Activated CD4-positive, alpha-beta T cell treated with anti-CD3 and anti-CD28 coated beads, Interleukin-2, amount 50 U/mL, for 1 hour (primary cell): ENCODE measurements around the gene NDUFA1.
"Not testable (repeated sequence)": the region's sequence is repeated elsewhere in the genome, so short reads cannot be mapped to it uniquely, and the experiment has no call there.

ENCODE experiments used
- DNase-seq: peaks from one replicate; pipeline ENCODE4 v3.0.0-alpha.2; 2020

The NDUFA1 gene

DNA sequence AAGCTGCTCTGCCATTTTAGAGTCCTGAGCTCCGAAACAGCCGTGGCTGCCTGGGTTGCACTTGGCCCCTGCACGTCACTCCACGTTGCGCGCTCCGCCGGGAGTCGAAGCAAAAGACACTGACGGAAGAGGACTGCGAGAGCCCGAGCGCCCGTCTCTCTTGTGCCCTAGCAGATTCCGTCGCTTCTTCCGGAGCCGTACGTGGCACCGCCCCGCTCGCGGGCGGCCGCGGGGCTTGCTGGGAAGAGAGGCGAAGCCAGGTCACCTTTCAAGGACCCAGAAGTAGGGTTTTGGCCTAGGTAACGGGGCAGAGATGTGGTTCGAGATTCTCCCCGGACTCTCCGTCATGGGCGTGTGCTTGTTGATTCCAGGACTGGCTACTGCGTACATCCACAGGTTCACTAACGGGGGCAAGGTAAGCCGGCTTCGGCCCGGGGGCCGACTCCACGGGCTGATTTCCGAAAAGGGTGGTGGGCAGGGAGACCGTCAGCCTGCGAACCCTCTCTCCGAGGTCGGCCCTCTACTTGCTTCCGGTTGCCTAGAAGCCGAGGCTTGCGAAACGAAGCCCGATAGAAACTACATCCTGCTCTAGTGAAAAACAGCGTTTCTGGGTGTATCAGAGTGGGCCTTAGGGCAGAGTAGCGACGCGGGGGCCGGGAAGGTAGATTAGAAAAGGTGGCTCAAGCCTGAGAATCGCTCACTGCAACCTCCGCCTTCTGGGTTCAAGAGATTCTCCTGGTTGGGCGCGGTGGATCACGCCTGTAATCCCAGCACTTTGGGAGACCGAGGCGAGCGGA, at the start of gene NDUFA1, which contains the start of gene RNF113A:
Gene NDUFA1, plus strand, starts transcription at position 234 of the 797 bp plus-strand sequence. Its CDS starts 80 bp downstream, at position 314.
Gene RNF113A, minus strand, starts transcription at position 135 of the 797 bp plus-strand sequence. Its CDS starts 120 bp downstream, at position 15.
- peak; percentile 80 for DNase-seq

DNA sequence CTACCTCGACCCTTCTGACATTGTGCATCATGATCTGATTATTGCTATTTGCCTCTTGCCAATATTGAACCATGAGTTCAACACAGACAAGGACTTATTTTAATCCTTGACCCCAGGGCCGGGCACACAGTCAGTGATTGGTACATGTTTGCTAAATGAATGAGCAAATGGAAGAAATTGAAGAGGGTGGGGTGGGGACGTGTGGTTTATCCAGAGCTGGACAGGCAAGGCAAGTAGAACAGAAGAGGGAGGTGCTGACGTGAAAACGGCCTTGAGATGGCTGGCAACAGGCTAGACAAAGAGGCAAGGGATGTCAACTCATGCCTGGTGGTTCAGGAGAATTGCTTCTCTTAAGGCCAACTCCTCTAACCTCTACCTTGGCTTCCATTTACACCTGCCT, 47.4 kb upstream of the NDUFA1 start:
- not testable (repeated sequence) for DNase-seq

DNA sequence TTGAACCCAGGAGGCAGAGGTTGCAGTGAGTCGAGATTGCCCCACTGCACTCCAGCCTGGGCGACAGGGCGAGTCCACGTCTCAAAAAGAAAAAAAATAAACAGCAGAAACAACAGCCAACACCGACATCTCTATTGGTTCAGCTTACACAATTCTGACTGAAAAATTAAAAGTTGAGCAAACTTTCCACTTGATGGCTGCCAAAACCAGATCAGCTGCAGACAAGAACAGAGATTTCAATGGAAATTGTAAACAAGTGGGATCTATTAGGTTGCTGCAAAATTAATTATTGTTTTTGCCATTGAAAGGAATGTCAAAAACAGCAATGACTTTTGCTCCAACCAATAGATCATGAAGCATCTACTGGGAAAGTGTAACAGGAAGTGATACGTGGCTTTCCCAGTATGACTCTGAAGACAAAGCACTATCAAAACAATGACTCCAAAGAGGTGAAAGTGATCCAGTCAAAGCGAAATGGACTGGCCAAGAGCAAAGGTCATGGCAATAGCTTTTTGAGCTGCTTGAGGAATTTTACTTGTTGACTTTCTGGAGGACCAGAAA, 45.2 kb upstream of the NDUFA1 start:
- DNase-seq, result no peak

DNA sequence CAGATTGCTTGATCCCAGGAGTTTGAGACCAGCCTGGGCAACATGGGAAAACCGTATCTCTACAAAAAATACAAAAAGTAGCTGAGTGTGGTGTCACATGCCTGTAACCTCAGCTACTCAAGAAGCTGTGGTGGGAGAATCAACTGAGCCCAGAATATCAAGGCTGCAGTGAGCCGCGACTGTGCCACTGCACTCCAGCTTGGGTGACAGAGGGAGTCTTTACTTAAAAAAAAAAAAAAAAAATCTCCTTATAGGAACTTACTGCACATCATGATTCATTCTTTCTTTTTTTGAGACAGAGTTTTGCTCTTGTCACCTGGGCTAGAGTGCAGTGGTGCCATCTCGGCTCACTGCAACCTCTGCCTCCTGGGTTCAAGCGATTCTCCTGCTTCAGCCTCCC, 43.2 kb upstream of the NDUFA1 start:
- no peak for DNase-seq

DNA sequence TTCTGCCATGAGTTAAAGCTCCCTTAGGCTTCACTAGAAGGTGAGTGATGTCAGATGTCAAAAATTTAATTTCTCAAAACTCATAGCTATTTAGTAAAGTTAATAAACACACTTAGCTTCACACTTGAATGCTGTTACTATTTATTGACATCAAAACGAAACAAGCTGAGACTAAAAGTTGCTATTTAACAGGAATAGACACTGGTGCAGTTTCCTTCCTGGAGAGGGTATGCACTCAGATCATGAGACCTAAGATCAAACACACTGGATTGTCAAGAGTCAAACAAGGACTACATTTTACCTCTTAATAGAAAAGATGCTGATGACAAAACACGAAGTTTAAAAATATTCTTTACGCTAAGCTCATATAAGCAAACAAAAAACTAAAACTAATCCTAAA, 37.7 kb upstream of the NDUFA1 start:
- no peak for DNase-seq

DNA sequence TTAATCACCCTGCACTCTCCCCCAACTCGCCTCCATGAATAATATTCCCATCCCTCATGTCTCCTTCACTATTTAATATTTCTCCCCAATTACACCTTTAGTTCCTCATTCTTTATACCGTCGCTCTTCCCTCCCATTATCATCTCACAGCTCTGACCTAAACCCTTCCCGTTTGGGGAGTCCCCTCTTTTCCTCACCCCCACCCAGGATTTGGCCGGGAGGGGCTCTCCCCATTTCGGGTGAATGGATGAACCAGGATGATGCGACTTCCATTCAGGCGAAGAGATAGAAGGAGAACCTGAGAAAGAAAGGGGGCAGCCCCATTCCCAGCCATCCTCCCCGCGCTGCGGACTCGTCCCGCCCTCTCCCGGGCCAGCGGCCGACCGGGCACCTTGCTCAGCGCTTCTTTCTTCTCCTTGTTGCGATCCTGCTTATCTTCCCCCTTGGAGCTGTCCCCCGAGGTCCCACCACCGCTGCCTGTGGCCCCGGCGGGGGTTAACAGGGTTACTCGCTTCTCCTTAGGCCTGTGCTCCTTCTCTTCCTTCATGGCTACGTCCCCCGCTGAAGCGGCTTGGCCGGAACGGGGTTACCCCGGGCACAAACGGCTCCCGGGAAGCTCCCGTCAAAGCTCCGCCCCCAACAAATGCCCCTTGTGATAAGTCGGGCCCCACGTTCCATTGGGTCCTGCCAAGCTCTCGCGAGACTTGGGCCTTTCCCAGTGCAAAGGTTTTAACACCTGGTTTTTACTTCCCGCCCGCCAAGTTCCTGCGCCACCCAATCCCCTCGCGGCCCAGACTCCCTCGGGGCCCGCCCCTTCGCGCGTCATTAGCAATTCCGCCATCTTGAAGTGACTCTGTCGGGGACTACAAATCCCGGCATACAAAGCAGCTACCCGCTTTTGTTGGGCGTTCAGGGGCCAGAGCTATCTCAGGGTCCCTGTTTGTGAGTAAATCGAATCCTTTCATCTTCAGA, 19.0 kb upstream of the NDUFA1 start, which contains the start of gene UPF3B:
Gene UPF3B, minus strand, starts transcription at position 582 of the 972 bp plus-strand sequence. Its CDS starts 35 bp downstream, at position 547.
- DNase-seq, result peak; percentile 91

DNA sequence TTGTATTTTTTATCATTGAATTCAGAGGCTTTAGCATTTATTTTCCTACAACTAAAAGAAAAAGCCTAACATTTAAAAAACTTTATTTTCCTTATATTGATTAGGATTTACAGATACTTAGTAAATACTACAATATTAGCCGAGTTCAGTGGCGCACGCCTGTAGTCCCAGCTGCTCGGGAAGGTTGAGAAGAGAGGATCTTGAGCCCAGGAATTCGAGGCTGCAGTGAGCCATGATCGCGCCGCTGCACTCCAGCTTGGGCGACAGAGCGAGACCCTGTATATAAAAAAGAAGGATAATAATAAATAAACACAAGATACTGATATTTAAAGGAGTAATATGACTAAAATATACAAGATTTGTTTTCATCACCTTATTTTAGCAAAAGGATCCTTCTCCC, 18.2 kb upstream of the NDUFA1 start:
- no peak for DNase-seq

DNA sequence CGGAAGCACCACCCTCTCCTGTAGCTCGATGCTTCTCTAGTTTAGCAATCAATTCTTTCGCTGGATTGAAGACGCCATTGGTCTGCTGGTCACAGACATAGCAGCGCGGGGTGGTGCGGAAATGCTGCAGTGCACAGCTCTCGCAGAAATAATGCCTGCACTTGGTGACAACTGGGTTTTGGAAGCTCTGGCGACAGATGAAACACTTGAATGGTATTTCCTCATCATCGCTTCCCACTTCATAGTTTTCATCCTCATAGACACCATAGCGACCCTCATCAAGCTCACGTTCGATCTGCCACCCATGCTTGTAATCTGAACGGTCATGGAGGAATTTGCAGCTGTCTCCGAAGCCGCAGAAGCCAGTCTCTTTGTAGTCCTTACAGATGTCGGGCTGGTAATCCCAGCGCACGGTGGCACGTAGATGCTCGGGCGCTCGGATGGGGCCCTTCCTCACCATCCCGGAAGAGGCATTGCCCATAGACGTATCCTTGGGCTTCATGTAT, 953 bp upstream of the NDUFA1 start:
- peak; percentile 26 for DNase-seq

DNA sequence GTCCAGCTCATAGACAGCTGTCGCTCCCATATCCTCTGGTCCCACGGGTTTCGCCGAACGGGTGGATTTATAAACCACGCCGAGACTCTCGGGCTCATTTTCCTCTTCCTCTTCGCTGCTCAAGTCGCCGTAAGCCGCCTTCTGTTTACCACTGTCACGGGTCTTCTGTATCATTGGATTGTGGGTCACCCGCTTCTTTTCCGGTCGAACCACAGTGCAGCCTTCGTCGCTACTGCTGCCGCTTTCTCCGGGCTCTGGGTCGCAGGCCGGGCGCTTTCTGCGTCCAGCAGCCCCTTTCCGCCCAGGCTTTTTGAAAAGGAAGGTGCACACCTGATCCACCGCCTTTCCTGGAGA, 410 bp upstream of the NDUFA1 start:
- DNase-seq, result no peak

DNA sequence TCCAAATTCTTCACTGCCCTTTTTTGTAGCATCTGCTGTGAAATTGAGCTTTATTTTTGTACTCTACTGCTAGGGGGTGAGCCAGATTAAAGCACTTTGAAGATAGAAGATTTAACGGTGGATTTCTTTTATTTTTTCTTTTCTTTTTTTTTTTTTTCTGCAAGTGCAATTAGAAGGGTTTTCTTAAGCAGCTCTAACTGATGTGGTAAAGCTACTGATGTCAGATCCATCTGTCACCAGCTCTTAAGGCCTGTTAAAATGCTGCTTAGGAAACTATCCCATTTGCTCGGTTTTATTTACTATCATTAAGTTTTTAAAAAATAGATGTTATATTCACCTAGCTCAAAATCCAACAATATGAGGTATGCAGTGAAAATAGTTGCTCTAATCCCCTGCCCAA, 7.1 kb downstream of the NDUFA1 start:
- DNase-seq, result no peak

DNA sequence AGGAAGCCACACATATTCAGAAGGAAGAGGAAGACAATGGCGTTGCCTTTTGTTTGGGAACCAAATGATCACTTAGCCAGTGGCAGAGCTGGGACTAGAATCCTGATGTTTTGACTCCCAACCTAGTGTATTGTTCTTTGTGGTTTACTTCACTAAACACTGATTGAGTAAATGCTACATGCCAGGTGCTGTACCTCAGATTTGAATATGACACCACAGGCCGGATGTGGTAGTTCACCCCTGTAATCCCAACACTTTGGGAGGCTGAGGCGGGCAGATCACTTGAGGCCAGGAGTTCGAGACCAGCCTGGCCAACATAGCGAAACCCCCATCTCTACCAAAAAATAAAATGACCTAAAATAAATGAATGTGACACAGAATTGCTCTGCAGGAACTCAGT, 8.4 kb downstream of the NDUFA1 start:
- DNase-seq, result no peak

DNA sequence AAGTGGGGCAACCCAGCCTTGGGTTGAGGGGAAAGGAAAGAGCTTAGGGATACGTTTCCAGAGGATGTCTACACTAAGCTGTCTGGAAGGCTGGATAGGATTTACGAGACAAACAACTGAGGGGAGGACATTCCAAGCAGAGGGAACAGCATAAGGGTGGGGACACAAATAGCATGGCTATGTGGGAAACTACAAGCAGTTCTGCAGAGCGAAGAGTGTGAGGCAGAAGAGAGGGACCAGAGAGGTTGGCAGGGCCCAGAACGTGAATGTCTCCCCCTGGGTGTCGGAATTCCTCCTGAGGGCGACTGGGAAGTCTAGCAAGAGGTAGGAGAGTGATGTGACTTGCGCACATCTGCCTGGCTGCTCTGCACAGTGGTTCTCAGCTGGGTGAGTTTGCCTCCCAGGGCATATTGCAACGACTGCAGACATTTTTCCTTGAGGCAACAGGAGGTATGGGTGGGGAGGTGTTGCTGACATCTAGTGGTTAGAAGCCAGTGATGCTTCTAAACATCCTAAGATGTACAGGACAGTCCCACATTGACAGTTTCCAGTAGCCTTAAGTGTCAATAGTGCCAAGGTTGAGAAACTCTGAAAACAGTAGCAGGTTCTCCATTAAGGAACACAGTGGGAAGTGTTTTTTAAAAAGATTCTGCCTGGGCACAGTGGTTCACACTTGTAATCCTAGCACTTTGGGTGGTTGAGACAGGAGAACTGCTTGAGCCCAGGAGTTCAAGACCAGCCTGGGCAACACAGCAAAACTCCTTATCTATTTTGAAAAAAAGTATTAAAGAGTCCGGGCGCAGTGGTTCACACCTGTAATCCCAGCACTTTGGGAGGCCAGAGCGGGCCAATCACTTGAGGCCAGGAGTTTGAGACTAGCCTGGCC, 9.2 kb downstream of the NDUFA1 start:
- DNase-seq, result peak; percentile 7

DNA sequence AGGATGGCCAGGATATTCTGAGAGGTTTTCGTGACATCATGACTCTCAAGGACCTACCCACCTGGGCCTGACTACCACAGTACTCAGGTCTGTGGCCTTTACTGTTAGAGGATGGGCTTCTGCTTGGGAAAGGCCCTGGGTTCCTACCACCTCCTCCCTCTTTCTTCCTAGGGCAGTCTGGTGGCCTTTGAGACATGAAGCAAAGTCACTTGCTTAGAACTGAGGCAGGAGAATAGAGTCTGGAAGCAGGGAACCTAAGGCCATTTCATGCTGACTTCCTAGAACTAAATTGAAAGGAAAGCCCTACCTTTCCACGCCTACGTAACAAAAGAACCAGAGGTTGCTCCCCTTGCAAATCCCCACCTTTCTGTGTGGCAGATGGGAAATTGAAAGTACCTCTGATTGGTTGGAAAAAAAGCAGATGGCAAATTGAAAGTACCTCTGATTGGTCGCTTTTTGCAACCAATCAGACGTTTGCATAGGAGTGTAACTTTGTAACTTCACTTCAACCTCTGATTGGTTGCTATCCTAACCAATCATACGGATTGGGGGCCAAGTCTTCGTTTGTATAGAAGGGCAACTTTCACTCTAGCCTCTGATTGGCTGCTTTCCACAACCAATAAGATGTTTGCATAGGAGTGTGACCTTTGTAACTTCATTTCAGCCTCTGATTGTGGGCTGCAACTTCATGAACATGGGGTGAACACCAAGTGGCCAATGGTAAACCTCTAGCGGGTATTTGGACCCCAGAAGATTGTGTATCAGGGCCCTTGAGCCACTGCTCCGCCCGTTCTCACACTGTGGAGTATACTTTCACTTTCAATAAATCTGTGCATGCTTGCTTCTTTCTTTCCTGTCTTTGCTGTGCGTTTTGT, 14.2 kb downstream of the NDUFA1 start:
- DNase-seq, result no peak

DNA sequence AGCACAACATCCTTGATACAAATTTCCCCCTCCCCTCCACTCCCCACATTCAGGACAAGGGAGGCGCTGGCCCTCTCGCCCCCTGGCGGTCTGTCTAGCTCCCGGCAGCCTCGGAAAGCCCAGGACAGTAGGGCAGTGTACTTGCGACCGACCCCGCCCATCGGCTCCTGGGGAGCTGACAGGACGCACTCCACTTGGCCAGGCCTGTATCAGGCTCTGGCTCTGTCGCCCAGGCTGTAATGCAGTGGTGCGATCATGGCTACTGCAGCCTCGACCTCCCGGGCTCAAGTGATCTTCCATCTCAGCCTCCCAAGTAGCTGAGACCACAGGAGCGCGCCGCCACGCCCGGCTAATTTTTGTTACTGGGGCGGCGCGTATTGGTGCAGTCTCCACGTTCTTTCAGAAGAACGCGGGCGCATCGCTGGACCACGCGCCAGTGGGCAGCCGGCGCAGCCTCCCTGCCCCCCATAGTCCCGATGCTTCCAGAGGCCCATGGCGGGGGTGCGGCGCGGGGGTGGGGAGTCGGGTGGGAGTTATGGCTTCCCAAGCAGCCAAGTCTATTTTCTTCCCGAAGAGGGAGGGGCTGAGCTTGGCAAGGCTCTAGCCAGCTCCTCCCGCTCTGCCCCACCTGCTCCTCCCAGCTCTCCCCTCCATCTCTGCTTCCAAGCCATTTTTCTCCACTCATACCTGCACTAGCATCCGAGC, 16.2 kb downstream of the NDUFA1 start:
- peak; percentile 47 for DNase-seq

DNA sequence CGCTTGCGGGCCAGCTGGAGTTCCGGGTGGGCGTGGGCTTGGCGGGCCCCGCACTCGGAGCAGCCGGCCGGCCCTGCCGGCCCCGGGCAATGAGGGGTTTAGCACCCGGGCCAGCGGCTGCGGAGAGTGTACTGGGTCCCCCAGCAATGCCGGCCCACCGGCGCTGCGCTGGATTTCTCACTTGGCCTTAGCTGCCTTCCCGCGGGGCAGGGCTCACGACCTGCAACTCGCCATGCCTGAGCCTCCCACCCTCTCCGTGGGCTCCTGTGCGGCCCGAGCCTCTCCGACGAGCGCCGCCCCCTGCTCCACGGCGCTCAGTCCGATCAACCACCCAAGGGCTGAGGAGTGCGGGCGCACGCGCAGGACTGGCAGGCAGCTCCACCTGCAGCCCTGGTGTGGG, 19.0 kb downstream of the NDUFA1 start:
- DNase-seq, result not testable (repeated sequence)

DNA sequence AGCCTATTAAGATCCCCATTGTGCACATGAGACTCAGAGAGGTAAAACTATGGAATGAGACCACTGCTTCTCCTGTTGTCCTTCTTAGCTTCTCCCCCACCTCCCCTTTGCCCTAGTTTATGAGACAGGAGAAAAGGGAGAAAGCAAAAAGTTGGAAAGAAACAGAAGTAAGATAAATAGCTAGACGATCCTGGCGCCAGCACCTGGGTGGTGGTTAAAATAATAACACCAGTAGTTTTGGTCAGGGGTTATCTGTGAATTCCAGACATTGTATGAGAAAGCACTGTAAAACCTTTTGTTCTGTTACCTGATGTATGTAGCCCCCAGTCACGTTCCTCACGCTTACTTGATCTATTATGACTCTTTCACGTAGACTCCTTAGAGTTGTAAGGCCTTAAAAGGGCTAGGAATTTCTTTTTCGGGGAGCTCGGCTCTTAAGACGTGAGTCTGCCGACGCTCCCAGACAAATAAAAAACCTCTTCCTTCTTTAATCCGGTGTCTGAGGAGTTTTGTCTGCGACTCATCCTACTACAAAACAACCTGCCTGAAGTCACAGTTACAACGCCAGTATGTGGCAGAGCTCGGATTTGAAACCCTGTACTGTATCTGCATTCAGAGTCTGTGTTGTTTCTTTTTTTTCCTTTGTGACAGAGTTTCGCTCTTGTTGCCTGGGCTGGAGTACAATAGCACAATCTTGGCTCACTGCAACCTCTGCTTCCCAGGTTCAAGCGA, 20.5 kb downstream of the NDUFA1 start:
- not testable (repeated sequence) for DNase-seq

DNA sequence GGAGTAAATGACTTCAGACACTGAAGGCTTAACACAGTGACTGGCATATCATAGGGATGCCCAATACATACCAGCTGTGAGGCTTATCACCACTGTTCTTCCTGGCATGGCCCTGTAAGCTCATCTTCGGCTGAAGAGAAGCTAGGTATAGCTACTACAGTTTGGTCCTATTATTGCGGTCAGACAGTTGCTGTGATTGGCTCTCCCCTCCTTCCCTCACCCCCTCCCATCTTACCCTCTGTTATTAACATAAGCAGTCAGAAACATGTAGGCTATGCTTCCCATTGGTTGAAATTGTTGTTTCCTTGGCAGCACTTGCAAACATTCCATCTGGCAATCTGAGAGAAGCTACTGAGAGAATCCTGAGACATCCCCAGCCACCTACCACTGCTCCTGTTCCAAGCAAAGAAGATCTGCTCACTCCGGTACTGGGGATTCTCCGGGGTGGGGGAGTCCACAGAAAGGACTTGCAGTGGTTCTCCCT, 24.3 kb downstream of the NDUFA1 start, which contains the start of gene AKAP14:
Gene AKAP14, plus strand, starts transcription at position 51 of the 484 bp plus-strand sequence. CDS start 7,331 bp downstream, outside the sequence.
- DNase-seq, result no peak

DNA sequence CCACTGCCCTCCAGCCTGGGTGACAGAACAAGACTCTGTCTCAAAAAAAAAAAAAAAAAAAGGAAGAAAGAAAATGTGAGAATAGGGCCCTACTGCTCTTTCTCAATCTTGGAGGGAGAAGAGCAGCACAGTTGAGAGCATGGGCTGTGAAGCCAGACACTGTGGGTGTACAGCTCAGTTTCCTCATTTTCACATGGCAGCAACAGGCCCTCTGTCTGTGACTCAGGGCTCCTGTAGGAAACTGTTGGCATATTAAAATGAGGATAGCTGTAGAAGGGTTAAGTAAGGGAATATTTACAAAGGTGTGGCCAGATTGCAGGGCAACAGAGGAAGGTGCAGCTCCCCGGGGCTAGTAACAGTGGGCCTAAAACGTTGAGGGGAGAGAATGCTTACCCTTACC, 27.5 kb downstream of the NDUFA1 start:
- DNase-seq, result no peak

DNA sequence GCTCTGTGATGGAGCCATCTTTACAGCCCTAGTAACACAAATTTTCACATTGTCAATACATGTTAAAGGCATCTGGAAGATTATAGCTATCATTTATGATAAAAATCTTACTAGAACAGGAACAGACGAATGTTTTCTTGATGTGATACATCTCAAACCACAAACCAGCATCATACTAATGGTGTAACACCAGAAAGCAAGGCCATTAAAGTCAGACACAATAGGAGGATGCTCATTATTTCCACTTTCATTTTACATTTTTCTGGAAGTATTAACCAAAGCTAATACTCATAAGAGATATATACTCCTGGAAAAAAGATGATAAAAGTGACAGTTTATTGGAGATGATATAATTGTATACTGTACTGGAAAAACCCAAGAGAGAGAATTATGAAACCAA, 29.3 kb downstream of the NDUFA1 start:
- DNase-seq, result no peak
